ENCODE measurements around the gene CGNL1.

Gene CGNL1

DNA sequence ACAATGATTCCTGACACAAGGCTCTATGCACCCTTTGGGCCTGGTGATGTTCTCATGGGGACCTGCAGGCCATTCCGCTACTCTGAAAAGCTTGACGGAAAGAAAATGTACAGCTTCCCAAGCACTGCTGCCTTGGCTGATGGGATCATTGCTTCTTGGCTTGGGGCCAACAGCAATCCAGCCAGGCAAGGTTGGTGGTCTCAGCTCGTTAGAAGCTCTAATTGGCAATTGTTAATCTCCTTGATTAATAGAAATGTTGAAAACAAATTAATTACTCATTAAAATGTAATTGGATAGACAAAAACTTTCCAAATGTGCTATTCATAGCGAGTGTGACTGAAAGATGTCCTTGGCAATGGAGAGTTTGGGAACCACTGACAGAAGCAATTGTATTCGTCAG is 199.1 kb downstream of the CGNL1 start:
- no peak for DNase-seq (ENCODE audit: low spot score)

DNA sequence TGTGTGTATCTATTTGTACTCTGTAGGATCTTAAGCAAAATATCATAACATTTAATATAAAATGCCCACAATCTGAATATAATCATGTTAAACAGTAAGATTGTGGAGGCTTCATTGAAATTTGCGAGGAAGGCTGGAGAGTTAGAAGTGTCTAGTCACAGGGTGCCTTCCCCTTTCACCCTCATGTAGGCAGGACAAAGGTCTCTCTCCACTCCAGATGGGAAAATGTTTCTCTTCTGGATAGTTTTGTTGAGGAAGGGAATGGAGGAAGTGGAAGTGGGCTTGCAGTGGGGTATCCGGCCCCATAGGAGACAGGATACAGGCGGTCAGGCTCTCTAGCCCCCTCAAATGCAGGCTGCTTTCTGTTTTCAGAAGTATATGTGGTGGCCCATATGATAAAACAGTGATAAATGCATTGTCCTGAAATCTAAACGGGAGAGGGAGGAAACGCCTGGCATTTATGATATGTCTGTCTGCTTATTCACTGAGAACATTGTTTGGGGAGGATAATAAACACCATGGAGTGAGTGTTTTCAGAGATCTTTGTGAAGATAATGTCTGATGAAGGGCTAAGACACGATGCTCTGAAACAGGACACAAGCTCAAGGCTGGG is 202.1 kb downstream of the CGNL1 start:
- no peak for DNase-seq (ENCODE audit: low spot score)

DNA sequence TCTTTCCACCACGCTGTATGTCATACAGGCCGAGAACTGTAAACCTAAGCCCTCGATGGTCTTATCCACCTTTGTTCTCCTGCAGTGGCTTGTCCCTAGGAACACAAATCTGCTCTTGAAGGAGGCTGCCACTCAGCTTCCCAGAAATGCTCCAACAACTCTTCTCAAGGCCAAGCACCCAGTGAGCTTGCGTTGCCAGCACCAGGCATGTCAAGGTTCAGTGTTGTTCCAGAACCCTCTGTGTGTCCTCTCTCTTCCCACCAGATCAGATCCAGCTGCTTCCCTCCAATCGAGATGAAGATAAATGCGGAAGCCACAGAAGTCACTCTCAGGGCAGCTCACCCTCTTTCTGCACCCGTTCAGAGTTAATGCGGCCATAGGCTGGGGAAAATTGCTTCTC is 204.1 kb downstream of the CGNL1 start:
- DNase-seq (ENCODE audit: low spot score), result no peak

DNA sequence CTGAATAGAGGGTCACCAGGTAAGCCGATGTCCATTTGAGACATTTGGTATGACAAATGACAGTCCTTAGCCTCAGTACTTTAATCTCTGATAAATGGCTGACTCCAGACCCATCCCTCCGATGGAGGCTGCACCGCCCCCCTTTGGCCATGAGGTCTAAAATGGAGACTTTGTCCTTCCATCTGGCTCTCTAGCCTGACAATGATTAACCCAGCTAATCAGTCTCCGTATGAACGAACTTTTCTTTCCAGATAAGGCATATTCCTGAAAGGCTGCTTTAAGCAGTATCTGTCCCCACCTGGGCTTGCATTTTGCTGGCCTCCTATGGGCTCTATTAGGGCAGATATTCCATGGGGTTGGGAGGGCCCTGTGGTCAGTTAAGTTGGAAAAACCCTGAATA is 204.6 kb downstream of the CGNL1 start:
- no peak for DNase-seq (ENCODE audit: low spot score)

DNA sequence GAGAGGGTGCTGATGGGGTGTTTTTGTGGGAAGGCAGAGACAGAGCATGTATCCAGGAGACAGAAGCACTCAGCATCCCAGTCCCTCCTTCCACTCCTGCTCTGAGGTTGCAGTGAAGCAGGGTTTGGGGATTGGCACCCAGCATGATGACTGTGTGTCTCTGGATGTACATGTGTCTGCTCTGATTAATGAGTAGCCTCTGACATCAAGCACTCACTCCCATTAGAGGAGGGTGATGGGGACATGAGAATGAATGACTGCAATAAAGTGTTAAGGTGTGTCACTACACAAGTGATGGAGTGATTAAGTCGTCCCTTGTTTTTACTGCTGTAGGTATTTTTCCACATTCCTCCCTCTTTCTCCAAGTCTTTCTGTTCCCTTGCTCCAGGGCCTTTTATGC is 205.8 kb downstream of the CGNL1 start:
- no peak for DNase-seq (ENCODE audit: low spot score)

DNA sequence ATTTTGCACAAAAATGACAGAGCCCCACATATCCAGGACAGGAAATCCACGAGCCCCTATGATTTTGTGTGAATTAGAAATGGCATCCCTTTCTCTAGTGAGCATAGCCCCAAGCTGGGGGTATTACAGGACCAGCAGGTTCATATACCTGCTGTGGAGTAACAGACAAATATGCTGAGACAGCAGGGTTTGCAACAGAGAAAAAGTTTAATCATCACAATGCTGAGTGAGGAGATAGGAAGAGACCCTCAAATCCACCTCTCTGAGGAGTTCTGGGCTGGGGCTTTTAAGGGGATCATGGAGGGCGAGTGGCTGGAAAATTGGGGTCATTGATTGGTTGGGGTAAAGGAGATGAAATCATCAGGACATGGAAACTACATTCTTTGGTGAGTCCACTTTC is 207.0 kb downstream of the CGNL1 start:
- DNase-seq (ENCODE audit: low spot score), result no peak

DNA sequence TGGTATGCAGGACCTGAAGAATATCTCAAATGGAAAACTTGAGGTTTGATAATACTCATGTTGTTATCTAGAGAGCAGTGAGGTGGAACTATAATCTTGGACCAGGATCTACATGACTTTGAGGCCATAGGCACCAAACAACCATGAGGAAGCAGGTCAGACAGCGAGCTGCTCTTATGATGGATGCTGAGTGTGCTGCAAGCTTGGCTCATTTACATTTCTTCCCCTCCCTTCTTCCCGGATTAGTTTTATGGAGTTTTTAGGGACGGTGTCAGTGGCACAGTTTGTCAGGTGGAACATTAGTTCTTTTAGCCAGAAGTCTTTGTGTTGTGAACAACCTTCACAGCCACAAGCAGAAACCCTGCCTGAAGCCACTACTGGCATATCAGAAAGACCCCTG is 207.4 kb downstream of the CGNL1 start:
- DNase-seq (ENCODE audit: low spot score), result no peak

DNA sequence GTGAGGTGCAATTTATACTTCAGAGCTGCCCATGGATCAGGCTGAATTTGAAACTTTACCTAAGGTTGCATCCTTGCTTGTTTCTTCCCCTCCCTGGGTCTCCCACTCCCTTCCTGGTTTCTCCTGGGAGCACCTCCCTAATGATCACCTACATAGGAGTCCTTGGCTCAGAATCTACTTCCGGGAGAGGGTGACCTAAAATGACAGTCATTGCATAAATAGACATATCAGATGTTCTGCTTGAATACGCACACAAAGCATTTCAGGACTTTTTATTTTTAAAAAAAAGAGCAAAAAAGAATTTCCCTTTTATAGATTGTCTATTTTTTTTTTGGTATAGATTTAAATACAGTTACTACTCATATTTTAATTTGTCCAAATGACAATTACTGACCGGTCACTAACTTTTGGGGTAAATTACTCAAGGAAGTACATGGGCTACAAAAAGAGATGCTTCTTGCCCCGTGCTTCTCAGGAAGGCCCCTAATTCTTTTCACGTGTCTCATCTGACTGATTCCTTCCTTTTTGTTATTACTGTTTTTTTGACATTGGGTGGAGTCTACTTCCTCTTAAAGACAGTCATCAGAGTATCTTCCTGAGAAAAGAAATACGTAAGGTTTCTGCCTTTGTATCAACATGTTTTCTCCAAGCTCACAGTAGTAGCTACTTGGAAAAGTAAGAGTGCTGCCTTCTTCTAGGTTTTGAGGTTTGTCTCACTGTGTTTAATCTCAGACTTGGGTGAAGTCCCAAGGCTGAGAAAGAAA is 210.5 kb downstream of the CGNL1 start:
- peak; percentile 23 for DNase-seq (ENCODE audit: low spot score)

DNA sequence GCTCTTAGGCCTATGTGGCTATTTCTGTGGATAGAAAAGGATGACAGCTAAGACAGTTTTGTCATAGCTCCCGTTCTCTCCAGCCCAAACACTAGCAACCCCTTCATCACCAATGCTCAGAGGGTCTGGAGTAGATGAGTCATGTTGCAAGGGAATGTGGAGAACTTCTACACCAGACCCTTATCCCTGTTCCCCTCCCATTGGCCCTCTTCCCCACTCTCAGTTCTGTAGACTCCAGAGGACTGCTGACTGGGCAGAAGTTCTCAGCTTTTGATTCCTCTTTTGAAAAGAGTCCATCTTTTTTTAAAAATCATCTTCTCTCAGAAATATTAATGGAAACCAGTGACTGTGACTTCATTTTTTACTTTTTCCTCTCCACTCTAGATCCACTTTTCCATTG is 213.0 kb downstream of the CGNL1 start:
- no peak for DNase-seq (ENCODE audit: low spot score)

DNA sequence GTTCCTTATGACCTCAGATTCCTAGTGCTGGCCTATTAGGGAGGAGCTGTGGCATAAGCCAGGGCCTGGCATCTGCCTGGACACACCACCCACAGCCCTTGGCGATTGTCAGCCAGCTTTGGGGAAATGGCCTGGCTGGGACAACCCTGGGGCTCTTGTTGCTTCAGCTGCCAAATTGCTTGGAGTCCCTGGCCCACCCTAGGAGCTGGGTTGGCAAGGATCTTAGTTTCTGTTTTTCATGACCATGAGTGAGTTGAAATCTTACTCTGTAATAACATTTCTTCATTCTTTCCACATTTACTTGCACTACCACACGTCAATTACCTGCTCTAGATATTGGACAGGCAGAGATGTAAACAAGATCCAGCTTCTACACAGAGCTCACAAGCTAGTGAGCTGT is 213.4 kb downstream of the CGNL1 start:
- no peak for DNase-seq (ENCODE audit: low spot score)

DNA sequence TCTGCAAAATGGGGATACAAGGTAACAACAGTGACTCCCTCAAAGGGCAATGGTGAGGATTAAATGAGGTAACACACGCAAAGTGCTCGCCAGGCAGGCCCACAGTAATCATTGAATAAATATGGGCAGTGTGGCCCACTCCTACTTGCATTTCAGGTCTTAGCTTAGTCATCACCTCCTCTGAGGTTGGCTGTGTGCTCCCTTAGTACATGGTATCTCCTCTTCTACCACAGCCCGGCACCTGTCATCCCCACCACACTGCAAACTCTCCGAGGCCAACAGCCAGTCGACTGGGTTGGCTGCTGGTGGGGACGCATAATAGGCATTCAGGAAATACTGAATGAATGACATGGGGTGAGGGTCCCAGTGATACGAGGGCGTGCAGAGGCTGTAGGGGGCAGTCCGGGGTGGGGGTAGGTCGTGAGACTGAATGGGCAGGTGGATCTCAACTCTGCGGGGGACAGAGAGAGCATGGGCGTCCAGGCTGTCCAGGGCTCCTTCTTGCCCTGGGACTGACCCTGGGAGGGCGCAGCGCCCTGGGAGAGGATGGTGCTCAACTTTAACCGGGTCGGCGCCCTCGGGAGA is 215.0 kb downstream of the CGNL1 start:
- no peak for DNase-seq (ENCODE audit: low spot score)

DNA sequence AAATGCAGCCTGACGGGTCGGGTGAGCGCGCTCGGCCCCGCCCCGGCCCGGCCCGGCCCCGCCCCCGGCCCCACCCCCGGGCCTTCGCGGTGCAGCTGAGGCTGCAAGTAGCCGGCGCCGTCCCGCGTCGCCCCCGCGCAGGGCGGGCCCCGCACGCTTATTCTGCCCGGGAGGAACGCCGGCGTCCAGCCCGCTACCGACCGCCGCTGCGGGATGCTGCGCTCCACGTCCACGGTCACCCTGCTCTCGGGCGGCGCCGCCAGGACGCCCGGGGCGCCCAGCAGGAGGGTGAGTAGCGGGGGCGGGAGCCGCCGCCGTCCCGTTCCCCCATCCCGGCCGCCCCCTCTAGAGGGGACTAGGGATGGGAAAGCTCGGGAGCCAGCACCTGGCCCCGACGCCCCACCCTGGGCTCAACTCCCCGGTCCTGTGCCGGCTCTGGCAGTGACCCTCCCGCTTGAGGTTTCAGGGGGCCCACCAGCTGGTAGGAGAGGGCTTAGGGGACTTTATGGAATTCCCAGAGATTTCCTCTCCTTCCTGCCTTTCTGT is 215.6 kb downstream of the CGNL1 start, which contains the start of gene MYZAP:
Gene MYZAP, plus strand, starts transcription at position 83 of the 546 bp plus-strand sequence. Its CDS starts 131 bp downstream, at position 214.
- peak; percentile 12 for DNase-seq (ENCODE audit: low spot score)

DNA sequence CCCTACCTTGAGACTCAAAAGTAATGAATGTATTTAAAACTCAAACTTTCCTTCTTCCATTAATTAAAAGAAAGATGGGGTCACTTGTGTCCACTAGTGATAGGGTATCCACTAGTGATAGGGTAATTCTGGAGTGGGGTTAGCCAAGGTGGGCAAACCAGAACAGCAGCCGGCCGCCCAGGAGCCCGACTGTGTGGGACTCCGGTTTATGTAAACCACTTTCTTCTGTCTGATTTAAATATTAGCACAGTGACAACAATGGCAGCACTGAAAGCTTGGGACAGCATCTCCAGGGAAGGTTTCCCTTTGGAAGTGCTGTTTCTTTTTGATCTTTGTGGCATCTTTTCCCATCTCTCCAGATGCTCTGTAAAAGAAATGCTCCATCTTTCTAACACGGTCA is 216.1 kb downstream of the CGNL1 start:
- DNase-seq (ENCODE audit: low spot score), result no peak

DNA sequence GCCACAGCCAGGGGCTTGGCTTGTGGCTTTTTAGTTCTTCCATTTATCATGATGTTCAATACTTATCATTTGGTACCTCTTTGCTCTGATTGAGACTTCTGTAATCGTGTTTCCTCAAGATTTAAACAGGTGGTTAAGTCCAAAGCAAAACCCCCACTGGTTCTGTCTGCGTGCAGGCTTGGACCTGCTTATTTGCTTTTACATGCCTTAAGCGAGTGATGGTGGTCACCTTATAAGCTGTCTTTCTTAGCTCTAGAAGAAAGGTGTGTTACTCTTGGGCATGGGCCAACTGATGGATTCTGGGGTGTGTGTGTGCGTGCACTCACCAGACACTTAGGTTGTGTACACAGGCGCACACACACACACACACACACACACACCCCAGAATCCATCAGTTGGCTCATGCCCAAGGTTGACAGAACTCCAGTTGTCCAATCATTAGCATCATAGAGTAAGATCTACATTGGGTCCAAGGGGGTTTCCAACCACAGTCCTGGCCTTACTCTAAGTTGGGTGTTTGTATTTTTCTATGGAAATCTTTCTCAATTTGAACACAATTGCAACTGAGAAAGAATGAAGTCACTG is 216.6 kb downstream of the CGNL1 start:
- DNase-seq (ENCODE audit: low spot score), result no peak

DNA sequence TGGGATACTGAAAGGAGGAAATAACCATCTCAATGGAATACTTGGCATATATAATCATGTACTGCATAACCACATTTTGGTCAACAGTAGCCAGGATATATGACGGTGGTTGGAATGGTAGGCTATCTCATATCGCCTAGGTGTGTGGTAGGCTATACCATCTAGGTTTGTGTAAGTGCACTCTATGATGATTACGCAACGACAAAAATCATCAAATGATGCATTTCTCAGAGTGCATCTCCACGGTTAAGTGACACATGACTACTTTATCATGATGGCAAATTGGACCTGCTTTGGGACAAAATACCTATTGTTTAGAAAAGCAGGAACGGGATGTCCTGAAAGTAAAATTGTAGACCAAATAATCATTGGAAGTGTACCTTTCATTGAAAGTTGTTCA is 218.2 kb downstream of the CGNL1 start:
- no peak for DNase-seq (ENCODE audit: low spot score)

DNA sequence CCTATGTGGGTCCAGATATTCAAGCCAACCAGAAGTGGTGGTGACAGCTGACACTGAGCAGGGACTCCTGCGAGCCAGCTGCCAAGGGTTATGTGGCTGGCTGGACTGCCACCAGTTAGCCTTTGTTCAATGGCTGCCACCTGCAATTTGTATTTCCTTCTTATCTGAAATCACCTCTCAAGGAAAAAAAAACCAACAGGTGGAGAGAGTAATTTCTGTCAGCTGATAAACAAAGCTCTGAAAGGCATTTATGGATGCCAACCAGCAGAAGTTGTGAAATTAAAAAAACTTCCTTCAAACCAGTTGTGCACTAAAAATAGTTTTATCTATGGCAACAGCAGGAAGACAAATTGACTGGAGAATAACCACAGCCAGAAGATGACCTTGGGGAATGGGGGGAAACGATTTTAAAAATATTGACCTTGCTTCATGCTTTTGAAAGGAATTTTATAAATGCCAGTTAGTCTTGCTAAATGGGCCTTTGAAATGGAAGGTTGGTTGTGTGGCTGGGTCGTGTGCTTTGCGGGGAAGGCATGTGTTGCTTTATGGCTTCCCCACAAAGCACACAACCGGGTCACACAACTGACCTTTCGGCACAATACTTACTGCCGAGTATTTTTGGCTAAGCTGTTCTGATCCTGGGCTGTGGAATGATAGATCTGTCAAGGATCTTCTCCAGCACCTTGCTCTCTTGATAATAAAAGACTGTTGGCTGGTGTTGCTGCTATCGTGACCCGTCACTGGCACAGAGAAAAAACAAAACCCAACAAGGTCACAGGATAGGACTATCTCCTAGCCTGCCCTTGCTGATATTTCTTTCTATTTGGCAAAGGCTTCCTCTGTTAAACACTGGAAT is 218.9 kb downstream of the CGNL1 start:
- DNase-seq (ENCODE audit: low spot score), result no peak

DNA sequence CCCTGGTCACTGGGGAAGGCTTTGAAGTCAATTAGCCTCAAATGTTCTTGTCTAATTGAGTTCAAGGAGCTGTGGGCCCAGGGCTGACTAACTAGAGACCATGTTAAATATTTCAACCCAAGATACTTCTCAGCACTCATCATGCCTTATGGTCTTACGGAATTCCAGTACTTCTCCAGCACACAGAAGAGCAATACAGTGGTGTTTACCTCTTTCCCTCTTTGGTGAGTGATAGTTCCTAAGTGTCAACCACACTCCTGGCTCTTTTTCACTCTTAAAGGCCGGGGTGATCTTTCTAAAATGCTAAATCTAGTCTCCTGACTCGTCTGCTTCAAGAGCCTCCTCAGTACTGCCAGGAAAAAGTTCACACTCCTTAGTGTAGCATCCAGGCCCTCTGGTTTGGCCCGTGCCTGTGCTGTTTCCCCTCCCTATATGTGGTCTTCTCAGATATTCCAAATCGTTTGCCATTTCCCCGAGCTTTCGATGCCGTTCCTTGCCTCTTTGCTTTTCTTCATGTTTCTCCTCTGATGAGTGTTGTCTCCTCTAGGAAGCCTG is 220.1 kb downstream of the CGNL1 start:
- DNase-seq (ENCODE audit: low spot score), result no peak

DNA sequence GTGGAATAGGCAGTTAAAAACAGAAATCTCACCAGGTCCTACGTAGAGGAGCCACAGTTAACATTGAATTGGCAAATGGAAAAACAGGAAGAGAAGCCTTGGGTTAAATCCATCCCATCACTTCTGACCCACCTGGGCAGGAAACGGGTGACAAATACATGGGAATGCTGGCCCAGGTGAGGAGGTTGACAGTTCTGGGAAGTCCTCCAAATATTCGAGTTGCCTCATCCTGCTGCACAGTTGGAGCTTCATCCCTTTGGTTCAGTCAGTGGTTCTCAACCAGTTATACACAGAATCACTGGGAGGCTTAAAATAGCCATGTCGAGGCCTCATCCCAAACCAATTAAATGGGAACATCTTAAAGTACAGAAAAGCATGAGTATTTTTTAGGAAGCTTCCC is 220.7 kb downstream of the CGNL1 start:
- DNase-seq (ENCODE audit: low spot score), result no peak

DNA sequence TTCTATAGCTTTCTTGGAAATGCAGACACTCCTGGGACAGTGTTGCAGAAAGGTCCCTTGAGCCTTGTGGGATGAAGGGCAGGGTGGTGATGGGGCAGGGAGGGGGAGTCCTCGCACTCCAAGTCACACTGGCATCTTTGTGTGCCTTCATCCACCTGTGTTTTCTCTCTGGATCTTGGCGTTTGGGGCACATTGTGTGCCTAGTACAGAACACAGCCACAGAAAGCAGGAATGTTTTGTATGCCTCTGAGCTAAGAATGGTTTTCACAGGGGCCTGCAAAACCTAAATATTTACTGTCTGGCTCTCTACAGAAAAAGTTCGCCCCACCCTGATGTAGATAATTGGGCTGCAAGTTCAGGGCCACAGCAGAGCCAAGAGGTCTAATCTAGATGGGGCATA is 221.1 kb downstream of the CGNL1 start:
- DNase-seq (ENCODE audit: low spot score), result no peak

DNA sequence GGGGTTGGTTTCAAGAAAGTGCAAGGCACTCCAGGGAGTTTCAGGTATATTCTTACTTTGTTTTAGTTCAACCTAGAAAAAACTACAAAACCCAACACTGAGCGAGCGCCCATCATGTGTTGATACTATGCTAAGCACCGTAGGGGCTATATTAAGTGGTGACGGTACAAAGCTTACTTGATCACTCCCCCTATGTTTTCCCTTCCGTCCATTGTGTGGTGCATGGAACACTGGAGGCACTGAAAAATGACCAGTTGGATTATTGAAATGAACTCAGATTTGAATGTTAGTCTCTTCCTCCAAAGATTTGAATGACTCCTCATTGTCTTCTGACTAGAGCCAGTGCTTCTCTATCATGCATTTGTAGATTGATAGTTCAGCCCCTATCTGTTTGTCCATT is 222.0 kb downstream of the CGNL1 start:
- no peak for DNase-seq (ENCODE audit: low spot score)

DNA sequence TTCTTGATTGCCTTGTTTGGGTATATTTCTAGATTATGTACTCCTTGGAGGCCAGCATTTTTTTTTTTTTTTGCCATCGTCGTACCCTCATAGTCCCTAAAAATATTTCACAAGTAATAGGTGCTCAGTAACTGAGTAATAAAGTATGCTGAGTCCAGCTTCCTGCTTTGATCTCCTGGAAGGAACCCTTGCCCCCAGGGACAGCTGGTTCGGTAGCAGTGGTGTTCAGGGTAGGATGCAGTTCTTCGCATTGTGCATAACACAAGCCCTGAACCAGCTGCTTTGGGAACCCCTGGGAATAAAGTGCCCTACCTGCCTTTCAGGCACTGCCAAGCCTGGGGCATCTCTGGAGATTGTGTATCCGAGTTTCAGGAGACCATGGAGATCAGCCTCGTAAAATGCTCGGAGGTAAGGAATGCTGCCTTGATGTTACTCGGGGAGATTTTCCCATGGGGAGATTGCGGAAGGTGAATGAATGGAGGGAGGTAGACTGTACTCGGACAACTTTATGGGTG is 223.0 kb downstream of the CGNL1 start:
- DNase-seq (ENCODE audit: low spot score), result no peak

All from activated CD4-positive, alpha-beta T cell treated with anti-CD3 and anti-CD28 coated beads, Interleukin-2, Interleukin-4, amounts not matched to agents 100 ng/mL and 50 ng/mL, durations not matched to agents 16 hours and 8 hours (primary cell).